ENCODE data around the gene AMPD3.

Gene AMPD3

DNA sequence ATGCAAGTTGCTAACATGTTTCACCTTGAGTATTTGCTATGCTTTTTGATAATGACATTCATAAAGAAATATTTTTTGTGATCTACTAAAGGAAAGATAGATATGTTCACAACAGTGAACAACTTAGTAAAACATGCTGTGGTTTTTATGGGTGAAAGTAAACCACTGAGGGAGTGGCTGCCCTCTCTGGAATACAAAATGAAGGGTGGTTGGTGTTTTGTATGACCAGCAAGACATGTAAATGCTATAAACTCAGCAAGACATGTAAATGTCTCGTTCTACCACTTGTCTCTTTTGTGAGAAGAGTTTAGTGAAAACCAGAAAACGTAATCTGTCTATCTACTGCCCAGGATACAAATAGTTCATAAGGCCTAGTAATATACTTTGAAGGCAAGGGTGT, 7.6 kb upstream of the AMPD3 start:
- DNase-seq (ENCODE audit: low spot score) = no peak
- CTCF ChIA-PET = no interaction called here
- TF ChIP-seq, protein P1, sequence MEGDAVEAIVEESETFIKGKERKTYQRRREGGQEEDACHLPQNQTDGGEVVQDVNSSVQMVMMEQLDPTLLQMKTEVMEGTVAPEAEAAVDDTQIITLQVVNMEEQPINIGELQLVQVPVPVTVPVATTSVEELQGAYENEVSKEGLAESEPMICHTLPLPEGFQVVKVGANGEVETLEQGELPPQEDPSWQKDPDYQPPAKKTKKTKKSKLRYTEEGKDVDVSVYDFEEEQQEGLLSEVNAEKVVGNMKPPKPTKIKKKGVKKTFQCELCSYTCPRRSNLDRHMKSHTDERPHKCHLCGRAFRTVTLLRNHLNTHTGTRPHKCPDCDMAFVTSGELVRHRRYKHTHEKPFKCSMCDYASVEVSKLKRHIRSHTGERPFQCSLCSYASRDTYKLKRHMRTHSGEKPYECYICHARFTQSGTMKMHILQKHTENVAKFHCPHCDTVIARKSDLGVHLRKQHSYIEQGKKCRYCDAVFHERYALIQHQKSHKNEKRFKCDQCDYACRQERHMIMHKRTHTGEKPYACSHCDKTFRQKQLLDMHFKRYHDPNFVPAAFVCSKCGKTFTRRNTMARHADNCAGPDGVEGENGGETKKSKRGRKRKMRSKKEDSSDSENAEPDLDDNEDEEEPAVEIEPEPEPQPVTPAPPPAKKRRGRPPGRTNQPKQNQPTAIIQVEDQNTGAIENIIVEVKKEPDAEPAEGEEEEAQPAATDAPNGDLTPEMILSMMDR (conservative IDR thresholded peaks at IDR 0.05; ENCODE audit: low read depth) = no peak
- POLR2A ChIA-PET (ENCODE audit: low non-redundant PET) = no interaction called here
- H3K27ac ChIP-seq = no peak overlapping the region

DNA sequence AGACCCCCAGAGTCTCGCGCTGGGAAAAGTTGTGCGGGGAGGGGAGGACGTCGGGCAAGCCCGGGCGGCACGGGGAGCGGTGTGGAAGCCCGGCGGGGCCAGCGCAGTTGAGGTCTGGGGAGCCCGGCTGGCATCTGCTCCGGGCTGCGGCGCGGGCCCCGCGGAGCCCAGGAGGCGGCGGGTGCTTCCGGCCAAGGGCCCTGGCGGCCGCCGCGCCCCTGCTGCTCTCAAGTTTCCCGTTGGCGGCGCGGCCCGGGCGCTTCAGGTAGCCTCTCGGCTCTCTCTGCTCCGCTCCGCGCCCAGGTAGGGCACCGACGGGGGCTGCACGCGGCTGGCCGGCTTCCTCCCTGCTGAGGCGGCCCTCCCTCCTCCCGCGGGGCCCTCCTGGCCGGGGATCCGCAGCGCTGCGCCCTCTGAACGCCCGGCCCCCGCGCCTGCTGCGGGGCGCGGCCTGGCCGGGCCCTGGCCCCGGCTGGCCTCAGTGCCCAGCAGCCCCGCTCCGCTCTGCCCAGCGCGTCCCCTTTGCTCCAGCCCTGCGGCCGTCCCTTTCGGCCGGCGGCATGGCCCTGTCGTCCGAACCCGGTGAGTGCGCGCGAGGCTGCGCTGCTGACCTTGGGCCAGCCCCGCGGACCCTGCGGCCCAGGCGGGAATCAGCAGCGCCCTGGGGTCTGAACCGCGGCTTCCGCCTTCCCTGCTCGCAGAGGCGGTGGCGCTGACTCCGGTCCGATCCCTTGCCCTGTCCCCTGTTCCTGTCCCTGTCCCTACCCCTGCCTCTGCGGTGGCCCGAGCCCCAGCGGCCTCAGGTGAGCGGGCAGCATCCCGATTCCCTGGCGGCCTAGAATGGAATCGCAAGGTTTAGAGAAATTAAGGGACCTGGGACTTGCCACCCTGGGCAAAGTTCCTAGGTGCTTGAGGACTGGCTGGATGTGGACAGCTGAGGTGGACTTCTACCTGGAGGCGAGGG, 4.3 kb upstream of the AMPD3 start:
- peak overlapping the region; percentile 15; the same call in 1 of the 2 replicates for H3K27ac ChIP-seq
- CTCF ChIA-PET = interaction anchor here (0.7 to 0.8 kb wide), 3 partner anchors 46 to 713 kb away, joined by 3 to 4 read pairs (median 3); no protein-coding TSS in a partner anchor
- peak; percentile 54 for DNase-seq (ENCODE audit: low spot score)
- TF ChIP-seq, protein P1 (conservative IDR thresholded peaks at IDR 0.05; ENCODE audit: low read depth) = peak; percentile 76
- POLR2A ChIA-PET (ENCODE audit: low non-redundant PET) = no interaction called here

DNA sequence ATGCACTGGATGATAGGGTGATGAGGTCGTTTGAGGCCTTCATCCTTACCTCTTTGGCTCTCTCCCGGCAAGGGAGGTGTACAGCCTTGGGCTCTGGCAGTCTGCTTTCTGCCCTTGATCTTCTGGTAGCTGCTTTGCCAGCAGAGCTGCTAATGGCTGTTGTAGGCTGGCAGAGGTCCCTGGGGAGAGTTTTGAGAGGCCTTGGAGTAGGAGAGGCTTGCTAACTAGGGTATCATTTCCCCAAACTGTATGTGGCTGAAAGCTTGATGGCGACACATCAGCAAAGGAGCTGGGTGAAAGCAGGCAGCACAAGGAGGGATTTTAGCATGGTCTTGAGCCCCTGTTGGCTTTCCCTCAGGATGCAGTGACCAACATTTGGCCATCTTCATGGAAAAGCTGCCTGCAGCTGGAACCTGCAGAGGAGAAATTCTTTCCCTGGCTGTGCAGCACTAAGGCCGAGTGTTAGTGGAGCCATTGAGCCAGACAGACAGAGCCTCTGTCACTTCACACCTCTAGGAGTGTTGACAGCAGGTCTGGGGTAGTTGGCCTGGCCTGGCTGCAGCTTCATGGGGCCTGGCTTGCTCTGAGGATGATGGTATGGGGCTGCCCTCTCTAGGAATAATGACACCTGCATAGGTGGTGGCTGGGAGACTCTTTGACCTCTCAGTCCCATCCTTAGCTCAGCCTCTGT, 3.5 kb upstream of the AMPD3 start:
- DNase-seq (ENCODE audit: low spot score) = no peak
- H3K27ac ChIP-seq = no peak overlapping the region
- CTCF ChIA-PET = interaction anchor here (0.7 to 1.0 kb wide), 4 partner anchors 33 to 714 kb away, joined by 3 to 4 read pairs (median 4); no protein-coding TSS in a partner anchor
- POLR2A ChIA-PET (ENCODE audit: low non-redundant PET) = interaction anchor here (0.6 kb wide), 1 partner anchor 25 kb away, joined by 3 read pairs; no protein-coding TSS in a partner anchor
- TF ChIP-seq, protein P1 (conservative IDR thresholded peaks at IDR 0.05; ENCODE audit: low read depth) = peak; percentile 31

DNA sequence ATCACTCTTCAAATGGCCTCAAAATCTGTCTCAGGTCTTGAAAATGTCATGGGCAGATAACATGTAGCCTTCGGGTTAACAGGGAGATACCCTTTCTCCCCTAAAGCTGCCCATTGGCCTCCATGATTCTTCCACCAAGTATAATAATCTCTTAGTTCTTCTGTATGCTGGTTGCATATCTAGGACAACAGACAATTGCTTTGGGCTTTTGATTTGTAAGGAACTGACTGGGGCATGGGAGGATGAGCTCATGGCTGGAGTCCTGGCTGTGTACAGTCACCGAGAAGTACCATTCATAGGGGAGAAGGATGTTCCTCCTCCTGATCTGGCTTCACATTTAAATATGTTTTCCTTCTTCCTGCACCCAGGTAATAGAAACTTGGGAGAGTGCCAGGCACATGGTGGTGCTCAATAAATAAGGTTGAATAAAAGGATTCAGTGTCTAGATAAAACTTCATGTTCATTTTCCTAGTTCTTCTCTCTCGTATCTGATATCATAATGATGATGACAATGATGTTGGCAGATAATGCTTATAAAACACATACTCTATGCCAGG, 2.8 kb upstream of the AMPD3 start:
- CTCF ChIA-PET = interaction anchor here (1.0 kb wide), 1 partner anchor 34 kb away, joined by 4 read pairs; no protein-coding TSS in a partner anchor
- POLR2A ChIA-PET (ENCODE audit: low non-redundant PET) = interaction anchor here (0.6 kb wide), 1 partner anchor 26 kb away, joined by 3 read pairs; no protein-coding TSS in a partner anchor
- no peak for DNase-seq (ENCODE audit: low spot score)

DNA sequence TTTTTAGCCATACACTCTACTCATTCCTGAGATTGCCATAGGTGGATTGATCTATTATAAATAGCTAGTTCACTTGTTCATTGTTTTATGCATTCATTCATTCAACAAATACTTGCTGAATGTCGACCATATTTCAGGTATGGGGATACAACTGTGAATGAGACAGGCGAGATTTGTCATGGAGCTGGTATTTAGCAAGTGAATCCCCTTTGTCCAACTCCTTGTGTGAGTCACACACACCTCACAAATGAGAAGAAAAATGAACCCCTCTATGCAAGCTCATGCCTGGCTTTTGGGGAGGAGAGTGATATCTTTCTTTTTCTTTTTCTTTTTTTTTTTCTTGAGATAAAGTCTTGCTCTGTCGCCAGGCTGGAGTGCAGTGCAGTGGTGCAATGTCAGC, 1.8 kb upstream of the AMPD3 start:
- TF ChIP-seq, protein P1 (conservative IDR thresholded peaks at IDR 0.05; ENCODE audit: low read depth) = no peak
- POLR2A ChIA-PET (ENCODE audit: low non-redundant PET) = no interaction called here
- DNase-seq (ENCODE audit: low spot score) = peak; percentile 38
- CTCF ChIA-PET = no interaction called here
- no peak overlapping the region for H3K27ac ChIP-seq

More for the DNA sequence above, 2.8 kb upstream of the AMPD3 start:
- TF ChIP-seq, protein P1 (conservative IDR thresholded peaks at IDR 0.05; ENCODE audit: low read depth) = no peak
- H3K27ac ChIP-seq = no peak overlapping the region

Measured in RWPE1 (cell line).